HepG2 (cell line): ENCODE data around the gene PIP5K1C. TPM values are rescaled to one million over a fixed set of nuclear protein-coding genes. Genes with fewer than 3 reads are reported as not detected.

Source experiments
- ATAC-seq: fragments of 200-7000 bp; cut with Tn5 transposase; 3 replicates; pipeline ENCODE4 v1.9.1; 2020; ENCODE audit warnings: mild to moderate bottlenecking, moderate library complexity
- BruUV-seq: library from RNA; stranded (reverse); fragments of 400-500 nt; replicated peaks from 2 replicates; lab custom pipeline; 2021; lab: Mats Ljungman, UMichigan
- CTCF ChIA-PET: fragments of 300-600 bp; formaldehyde crosslinking; extraction: SDS; loops from one replicate; lab custom pipeline; 2021; ENCODE audit warnings: low total read pairs, inconsistent platforms, low intra/inter-chr PET ratio; lab: Yijun Ruan, JAX
- POLR2A ChIA-PET: fragments of 350-600 bp; sonication (Branson Sonifier 250); formaldehyde crosslinking; loops from one replicate; lab custom pipeline; 2020; ENCODE audit warnings: antibody characterized with exemption, inconsistent platforms; lab: Yijun Ruan, JAX
- DNase-seq: peaks from one replicate; pipeline ENCODE4 v3.0.0-alpha.2; 2015; ENCODE audit warnings: low spot score
- FAIRE-seq: peaks from 3 replicates; lab custom pipeline; 2011; peaks lifted over from hg19 to GRCh38; lab: Jason Lieb, UNC
- H2AFZ ChIP-seq: one replicate; pipeline ENCODE4 v1.6.1; 2011; ENCODE audit warnings: low read length, inconsistent platforms
- H3K27ac ChIP-seq: fragments of 300-600 bp; 3 replicates; pipeline ENCODE4 v1.8.0; 2011; ENCODE audit warnings: mixed run types, mild to moderate bottlenecking, mixed read lengths, low read length, inconsistent platforms; ENCODE audit not compliant: insufficient read depth; ENCODE audit errors: extremely low read length
- H3K27me3 ChIP-seq, 2 experiments: fragments of 200-600 bp in 1 of 2; 2 replicates in 1 of 2; 3 replicates in 1 of 2; pipeline versions ENCODE4 v1.6.0 to v1.8.0; 2011; ENCODE audit warnings: low read length in 2 of 2, mild to moderate bottlenecking in 2 of 2, moderate library complexity in 2 of 2, inconsistent platforms in 1 of 2; ENCODE audit not compliant: insufficient read depth in 2 of 2, control insufficient read depth in 1 of 2
- H3K36me3 ChIP-seq, 2 experiments: fragments of 200-600 bp in 1 of 2; replicated peaks in 1 of 2; 2 replicates in 1 of 2; 3 replicates in 1 of 2; pipeline versions ENCODE4 v1.5.1 to v1.8.0; 2011; ENCODE audit warnings: low read length in 2 of 2, inconsistent platforms in 1 of 2; ENCODE audit not compliant: insufficient read depth in 2 of 2, control insufficient read depth in 1 of 2
- H3K4me1 ChIP-seq: 2 replicates; pipeline ENCODE4 v1.5.1; 2012; ENCODE audit warnings: low read length, inconsistent platforms; ENCODE audit not compliant: insufficient read depth
- H3K4me2 ChIP-seq: 2 replicates; pipeline ENCODE4 v1.6.0; 2011; ENCODE audit warnings: low read depth, low read length, inconsistent platforms
- H3K4me3 ChIP-seq, 3 experiments: fragments of 200-600 bp in 1 of 3; sonication (generic), shearing (Covaris generic) in 1 of 3; replicated peaks in 1 of 3; 2 replicates each; pipeline ENCODE4 v1.5.1; 2011 to 2016; ENCODE audit warnings: low read length in 3 of 3, inconsistent platforms in 2 of 3, low read depth in 2 of 3, mild to moderate bottlenecking in 2 of 3, control low read depth in 1 of 3, mixed read lengths in 1 of 3; ENCODE audit not compliant: insufficient read depth in 1 of 3
- H3K79me2 ChIP-seq: one replicate; pipeline ENCODE4 v1.6.1; 2011; ENCODE audit warnings: low read length, inconsistent platforms; ENCODE audit not compliant: insufficient read depth
- H3K9ac ChIP-seq: 2 replicates; pipeline ENCODE4 v1.6.0; 2011; ENCODE audit warnings: mild to moderate bottlenecking, low read depth, low read length, inconsistent platforms; ENCODE audit not compliant: insufficient read depth
- H3K9me3 ChIP-seq: 2 replicates; pipeline ENCODE4 v1.5.1; 2012; ENCODE audit warnings: mild to moderate bottlenecking, low read length
- H4K20me1 ChIP-seq: 2 replicates; pipeline ENCODE4 v1.6.0; 2011; ENCODE audit warnings: inconsistent platforms, mild to moderate bottlenecking, low read length, moderate library complexity; ENCODE audit not compliant: insufficient read depth
- ATF7-NPFF ChIP-seq: sonication (generic); formaldehyde crosslinking; IDR thresholded peaks from 2 replicates; pipeline ENCODE4 v1.8.1; 2023; ENCODE audit warnings: mild to moderate bottlenecking, low read depth, missing genetic modification reagents, moderate library complexity
- FIP1L1 ChIP-seq: fragments of 200-400 bp; formaldehyde crosslinking; IDR thresholded peaks from 2 replicates; pipeline ENCODE4 v1.6.1; 2018; ENCODE audit warnings: low read depth, mild to moderate bottlenecking, low read length, moderate library complexity, borderline replicate concordance; ENCODE audit not compliant: insufficient read depth
- MYC ChIP-seq: sonication (generic); formaldehyde crosslinking; IDR thresholded peaks from 2 replicates; pipeline ENCODE4 v1.9.0; 2021; ENCODE audit warnings: missing genetic modification reagents, borderline replicate concordance
- PCBP1 ChIP-seq: fragments of 200-400 bp; formaldehyde crosslinking; IDR thresholded peaks from 2 replicates; pipeline ENCODE4 v1.6.1; 2017; ENCODE audit warnings: mild to moderate bottlenecking, low read depth, low read length, borderline replicate concordance
- PLRG1 ChIP-seq: fragments of 450-650 bp; conservative IDR thresholded peaks from 2 replicates; pipeline ENCODE4 v1.6.1; 2016
- POLR2A ChIP-seq, 2 experiments: IDR thresholded peaks; 2 replicates each; pipeline ENCODE4 v1.6.1; 2011; ENCODE audit warnings: low read depth in 2 of 2, low read length in 2 of 2, mild to moderate bottlenecking in 1 of 2, moderate library complexity in 1 of 2; ENCODE audit not compliant: insufficient read depth in 1 of 2
- RARA ChIP-seq: IDR thresholded peaks from 2 replicates; pipeline ENCODE4 v1.6.1; 2016; ENCODE audit warnings: missing genetic modification reagents, missing compliant biosample characterization
- RFXAP ChIP-seq: sonication (generic); formaldehyde crosslinking; IDR thresholded peaks from 2 replicates; pipeline ENCODE4 v1.4.0; 2020; ENCODE audit warnings: missing genetic modification reagents, borderline replicate concordance
- RXRA ChIP-seq: sonication (generic); formaldehyde crosslinking; IDR thresholded peaks from 2 replicates; pipeline ENCODE4 v1.5.1; 2020; ENCODE audit warnings: missing genetic modification reagents
- ZFP1 ChIP-seq: IDR thresholded peaks from 2 replicates; pipeline ENCODE4 v1.6.1; 2016
- ZNF180 ChIP-seq: sonication (generic); formaldehyde crosslinking; IDR thresholded peaks from 2 replicates; pipeline ENCODE4 v1.4.0; 2020; ENCODE audit warnings: low read depth, missing genetic modification reagents, borderline replicate concordance
- WGBS: methylation state at CpG from one replicate; pipeline ENCODE4 v1.1.6; 2017; ENCODE audit warnings: low lambda C conversion rate; 5-methylcytosine and 5-hydroxymethylcytosine counted together
- in situ Hi-C: cut with HindIII; loops from 2 replicates; pipeline ENCODE4 v1.10.0; 2017; ENCODE audit warnings: low pct_unique_long_range_greater_than_20kb; ENCODE audit not compliant: extremely low pct_ligation_motif_present
- intact Hi-C: fragments of 100-400 bp; cut with micrococcal nuclease; formaldehyde crosslinking; loops from one replicate; pipeline ENCODE4 v1.10.0; 2022; ENCODE audit not compliant: unreplicated experiment
- polyA plus RNA-seq, 8 experiments: library from polyadenylated mRNA; depleted of rRNA in 3 of 8; stranded (reverse) in 7 of 8; unstranded in 1 of 8; fragments of >200 nt; fragmentation: Illumina TruSeq in 4 of 8; extraction: Trizol in 4 of 8; gene quantifications; 2 replicates each; pipeline versions ENCODE4 v1.2.1 to v1.2.3, GENCODE V29; 2011 to 2016; ENCODE audit warnings: low read depth in 4 of 8, missing spikeins in 1 of 8, mixed read lengths in 1 of 8; ENCODE audit not compliant: insufficient read depth in 1 of 8
- total RNA-seq, 5 experiments: library from RNA; depleted of rRNA; stranded (reverse); fragments of >200 nt; fragmentation: Illumina TruSeq; extraction: Trizol; gene quantifications; 2 replicates each; pipeline ENCODE4 v1.2.3, GENCODE V29; 2016; ENCODE audit warnings: low read depth in 1 of 5
- TF ChIP-seq, protein P1 (sequence below): IDR thresholded peaks from 2 replicates; pipeline ENCODE4 v1.6.1; 2016

The PIP5K1C gene
- total and polyA plus RNA-seq, 2 of the 13 experiments (the other 11 are each of a cell fraction or from before 2014, with no cell fraction given) = 3.6 to 4.3 TPM

DNA sequence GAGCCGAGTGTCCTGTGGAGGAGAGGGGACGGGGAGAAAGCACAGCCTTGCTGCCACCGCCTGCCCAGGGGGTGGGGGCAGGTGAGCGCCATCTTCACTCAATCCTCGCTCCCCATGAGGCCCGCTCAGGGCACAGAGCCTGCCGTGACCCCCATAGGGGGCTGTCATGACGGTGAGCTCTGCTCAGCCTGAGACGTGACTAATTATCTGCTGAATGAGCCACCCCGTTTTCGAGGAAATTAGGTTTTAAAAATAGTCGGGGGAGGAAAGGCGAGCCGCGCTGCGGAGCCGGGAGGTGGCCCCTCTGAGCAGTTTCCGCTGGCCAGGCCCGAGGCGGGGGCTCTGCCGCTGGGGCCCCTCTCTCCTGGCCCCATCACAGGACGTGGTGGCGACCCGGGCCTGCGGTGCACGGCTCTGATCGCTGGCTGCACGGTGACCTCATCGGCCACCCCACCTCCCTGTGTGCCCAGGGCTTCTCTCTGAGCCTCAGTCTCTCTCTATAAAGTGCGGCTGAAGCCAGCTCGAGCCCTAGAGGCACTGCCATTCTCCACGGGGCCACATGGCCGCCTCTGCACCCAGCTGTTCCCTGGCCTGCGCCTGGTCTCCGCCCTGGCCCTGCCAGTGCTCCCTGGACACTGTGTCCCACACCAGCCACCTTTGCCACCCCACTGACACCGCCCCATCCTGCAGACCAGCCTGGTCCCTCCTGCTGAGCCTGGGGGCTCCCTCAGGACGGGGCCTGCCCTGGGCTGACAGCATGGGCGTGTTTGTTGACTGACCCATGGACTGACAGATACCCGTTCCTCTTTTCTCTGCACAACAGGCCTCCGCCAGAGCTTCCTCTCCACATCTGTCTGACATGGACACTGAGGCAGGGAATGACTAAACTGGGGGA lies 28.3 kb downstream of the PIP5K1C start:
- no peaks in the 10 kb centered on the region; a peak in 2 of 5 replicates for H3K36me3 ChIP-seq
- TF ChIP-seq RARA (CRISPR knock-in tag) = no peak
- TF ChIP-seq ZFP1 = no peak
- TF ChIP-seq, protein P1, sequence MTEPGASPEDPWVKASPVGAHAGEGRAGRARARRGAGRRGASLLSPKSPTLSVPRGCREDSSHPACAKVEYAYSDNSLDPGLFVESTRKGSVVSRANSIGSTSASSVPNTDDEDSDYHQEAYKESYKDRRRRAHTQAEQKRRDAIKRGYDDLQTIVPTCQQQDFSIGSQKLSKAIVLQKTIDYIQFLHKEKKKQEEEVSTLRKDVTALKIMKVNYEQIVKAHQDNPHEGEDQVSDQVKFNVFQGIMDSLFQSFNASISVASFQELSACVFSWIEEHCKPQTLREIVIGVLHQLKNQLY (CRISPR knock-in tag) = no peak
- no peak for TF ChIP-seq ZNF180 (CRISPR knock-in tag)
- no peak for TF ChIP-seq ATF7-NPFF (CRISPR knock-in tag)
- no peak for TF ChIP-seq MYC (CRISPR knock-in tag)
- TF ChIP-seq FIP1L1 = no peak
- no peak for TF ChIP-seq RXRA (CRISPR knock-in tag)
- TF ChIP-seq PLRG1 = no peak
- TF ChIP-seq PCBP1 = no peak
- TF ChIP-seq RFXAP (CRISPR knock-in tag) = no peak
- TF ChIP-seq POLR2A (IDR thresholded peaks at IDR 0.05; ENCODE audit: insufficient read depth in 1 of 2, low read depth in 2 of 2, low read length in 2 of 2) = no peak
- H3K4me3 ChIP-seq = no peak overlapping the region
- 88% methylated on average over 34 of the region's 40 CpGs for WGBS
- no peak for DNase-seq
- FAIRE-seq = no peak
- no peak overlapping the region for H3K27ac ChIP-seq
- H3K4me1 ChIP-seq = peaks cover 21% of the 10 kb centered on the region
- no peaks in the 10 kb centered on the region for H4K20me1 ChIP-seq
- no peak overlapping the region for H2AFZ ChIP-seq
- ChIA-PET CTCF (no interaction called here), POLR2A (interaction anchor here (0.6 kb wide), 1 partner anchor 43 kb away, joined by 3 read pairs; no protein-coding TSS in a partner anchor)
- no peak for ATAC-seq
- no peaks in the 10 kb centered on the region for H3K79me2 ChIP-seq
- no peaks in the 10 kb centered on the region for H3K27me3 ChIP-seq
- H3K4me2 ChIP-seq = no peak overlapping the region
- BruUV-seq = no TSS peak
- no peaks in the 10 kb centered on the region for H3K9me3 ChIP-seq
- intact Hi-C loops (no loop called here), in situ Hi-C loops (no loop called here)
- H3K9ac ChIP-seq = no peak overlapping the region
